Lower leg skin (tissue), 4 donors: Measurements from ENCODE around the gene CNDP2. TPM values are rescaled to one million over a fixed set of nuclear protein-coding genes. Genes with fewer than 3 reads are reported as not detected.

Experiments
- DNase-seq, 2 donors: peaks; one replicate each; pipeline ENCODE4 v3.0.0-alpha.2; 2019; ENCODE audit warnings: low spot score in 2 of 2
- H3K4me3 ChIP-seq: fragments of 200-600 bp; sonication (generic); 2 replicates; pipeline ENCODE4 v1.5.1; 2017; ENCODE audit warnings: mild to moderate bottlenecking, low read depth; ENCODE audit not compliant: poor library complexity, severe bottlenecking
- POLR2A ChIP-seq, 2 donors: fragments of 450-650 bp; IDR thresholded peaks; one replicate each; pipeline ENCODE4 v1.6.1; 2016 to 2017; ENCODE audit warnings: antibody characterized with exemption in 2 of 2, mild to moderate bottlenecking in 1 of 2, moderate library complexity in 1 of 2
- WGBS, 2 donors: methylation state at CpG; one replicate each; pipeline ENCODE4 v1.1.5; 2018; 5-methylcytosine and 5-hydroxymethylcytosine counted together
- intact Hi-C: fragments of 100-400 bp; cut with DNase I; formaldehyde crosslinking; loops from one replicate; pipeline ENCODE4 v1.15.0; 2023; ENCODE audit warnings: low total_unique reads
- total RNA-seq, 4 donors: library from RNA; depleted of rRNA; stranded (reverse); fragments of >200 nt; gene quantifications; one replicate each; pipeline ENCODE4 v1.1.0, GENCODE V29; 2016
- TF ChIP-seq, protein P1 (sequence below), 3 donors: fragments of 450-650 bp; IDR thresholded peaks; one replicate each; pipeline ENCODE4 v1.5.1; 2016; ENCODE audit warnings: antibody characterized with exemption in 3 of 3, mild to moderate bottlenecking in 3 of 3, moderate library complexity in 2 of 3

Gene CNDP2
- total RNA-seq, 4 donors from 2014 or later = 56.0 to 78.2 (median 73.0) TPM

DNA sequence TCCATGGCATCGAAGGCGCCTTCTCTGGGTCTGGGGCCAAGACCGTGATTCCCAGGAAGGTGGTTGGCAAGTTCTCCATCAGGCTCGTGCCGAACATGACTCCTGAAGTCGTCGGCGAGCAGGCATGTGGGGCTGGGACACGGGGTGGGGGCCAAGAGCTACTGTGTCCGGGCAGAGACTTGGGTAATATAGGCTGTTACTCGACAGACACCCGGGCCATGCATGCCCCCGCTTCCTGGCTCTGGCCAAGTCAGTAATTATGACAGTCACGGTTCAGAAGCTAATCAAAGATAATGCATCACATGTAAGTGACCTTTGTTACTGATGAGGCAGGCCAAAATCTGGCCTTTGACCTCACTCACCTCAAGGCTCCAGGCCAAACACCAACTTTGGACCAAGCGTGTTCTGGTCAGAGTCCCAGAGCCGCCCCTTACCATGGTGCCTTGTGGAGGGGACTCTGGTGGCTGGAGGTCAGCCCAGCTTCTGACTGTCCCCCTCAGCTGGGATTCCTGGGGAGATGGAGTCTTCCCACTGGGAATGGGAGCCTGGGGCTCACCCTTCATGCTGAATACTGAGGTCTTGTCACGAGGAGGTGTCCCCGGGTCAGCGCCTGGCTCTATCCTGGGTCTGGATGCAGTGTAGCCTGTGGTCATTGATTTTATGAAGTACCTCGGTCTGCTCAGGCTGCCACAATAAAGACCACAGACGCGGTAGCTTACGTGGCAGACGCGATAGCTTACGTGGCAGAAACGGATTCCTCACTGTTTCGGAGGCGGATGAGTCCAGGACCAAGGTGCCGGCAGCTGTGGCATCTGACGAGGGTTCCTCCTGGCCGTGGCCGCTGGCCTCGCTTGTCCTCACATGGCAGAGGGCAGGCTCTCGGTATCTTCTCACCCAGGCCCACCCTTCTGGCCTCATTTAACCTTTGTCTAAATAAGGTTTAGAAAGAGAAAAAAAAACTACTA is 20.4 kb downstream of the CNDP2 start:
- 95% methylated on average over 34 to 35 of the region's 35 CpGs for WGBS, 2 donors
- intact Hi-C loops = no loop called here
- no peak for TF ChIP-seq POLR2A (IDR thresholded peaks at IDR 0.05)
- TF ChIP-seq, protein P1, sequence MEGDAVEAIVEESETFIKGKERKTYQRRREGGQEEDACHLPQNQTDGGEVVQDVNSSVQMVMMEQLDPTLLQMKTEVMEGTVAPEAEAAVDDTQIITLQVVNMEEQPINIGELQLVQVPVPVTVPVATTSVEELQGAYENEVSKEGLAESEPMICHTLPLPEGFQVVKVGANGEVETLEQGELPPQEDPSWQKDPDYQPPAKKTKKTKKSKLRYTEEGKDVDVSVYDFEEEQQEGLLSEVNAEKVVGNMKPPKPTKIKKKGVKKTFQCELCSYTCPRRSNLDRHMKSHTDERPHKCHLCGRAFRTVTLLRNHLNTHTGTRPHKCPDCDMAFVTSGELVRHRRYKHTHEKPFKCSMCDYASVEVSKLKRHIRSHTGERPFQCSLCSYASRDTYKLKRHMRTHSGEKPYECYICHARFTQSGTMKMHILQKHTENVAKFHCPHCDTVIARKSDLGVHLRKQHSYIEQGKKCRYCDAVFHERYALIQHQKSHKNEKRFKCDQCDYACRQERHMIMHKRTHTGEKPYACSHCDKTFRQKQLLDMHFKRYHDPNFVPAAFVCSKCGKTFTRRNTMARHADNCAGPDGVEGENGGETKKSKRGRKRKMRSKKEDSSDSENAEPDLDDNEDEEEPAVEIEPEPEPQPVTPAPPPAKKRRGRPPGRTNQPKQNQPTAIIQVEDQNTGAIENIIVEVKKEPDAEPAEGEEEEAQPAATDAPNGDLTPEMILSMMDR (IDR thresholded peaks at IDR 0.05) = no peak
- DNase-seq = peak in 1 of 2 donors; percentile 76
- H3K4me3 ChIP-seq = no peak overlapping the region

- no peak for TF ChIP-seq POLR2A (IDR thresholded peaks at IDR 0.05)
- TF ChIP-seq, protein P1 (IDR thresholded peaks at IDR 0.05) = no peak
- peak in 1 of 2 donors; percentile 45 for DNase-seq
- intact Hi-C loops = no loop called here
- H3K4me3 ChIP-seq = no peak overlapping the region
- WGBS, 2 donors = 90 to 92% methylated on average over 15 of the region's 15 CpGs
These were observed 21.1 kb downstream of the CNDP2 start for GRCh38 chr18:74517236-74517630.

- peak in 1 of 2 donors; percentile 79 for DNase-seq
- intact Hi-C loops = no loop called here
- 83 to 85% methylated on average over 31 to 32 of the region's 32 CpGs for WGBS, 2 donors
- no peak for TF ChIP-seq POLR2A (IDR thresholded peaks at IDR 0.05)
- TF ChIP-seq, protein P1 (IDR thresholded peaks at IDR 0.05) = no peak
- H3K4me3 ChIP-seq = no peak overlapping the region
These were observed 22.5 kb downstream of the CNDP2 start for GRCh38 chr18:74518456-74519295.

DNA sequence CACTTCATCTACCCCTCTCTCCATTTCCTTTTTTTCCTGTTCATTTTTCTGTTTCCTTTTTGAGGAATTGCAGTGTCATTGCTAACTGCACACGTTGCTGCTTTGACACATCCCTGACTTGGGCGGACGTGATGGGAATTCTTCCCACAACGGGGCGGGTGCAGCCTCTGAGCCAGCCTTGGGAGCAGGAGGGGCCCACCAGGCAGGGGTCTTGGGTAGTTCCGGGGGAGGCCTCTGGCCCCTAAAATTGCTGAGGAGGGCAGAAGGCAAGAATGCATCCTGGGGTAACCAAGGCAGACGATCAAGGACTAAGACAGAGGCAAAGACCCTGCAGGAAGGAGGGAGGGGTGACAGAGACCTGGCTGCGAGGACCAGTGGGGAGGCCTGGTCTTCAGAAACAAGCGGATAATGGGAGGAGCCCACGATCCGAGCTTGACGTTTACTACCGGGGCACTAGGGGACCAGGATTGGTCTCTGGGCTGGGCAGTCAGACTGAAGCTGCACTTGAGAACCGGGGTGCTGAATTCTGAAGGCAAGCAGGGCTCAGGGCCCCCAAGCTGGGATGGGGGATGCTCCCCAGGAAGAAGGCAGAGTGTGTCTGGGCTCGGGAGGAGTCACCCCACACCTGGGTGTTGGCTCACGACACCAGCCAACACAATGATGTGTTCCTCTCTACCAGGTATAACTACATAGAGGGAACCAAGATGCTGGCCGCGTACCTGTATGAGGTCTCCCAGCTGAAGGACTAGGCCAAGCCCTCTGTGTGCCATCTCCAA is 23.3 kb downstream of the CNDP2 start:
- intact Hi-C loops = no loop called here
- no peak overlapping the region for H3K4me3 ChIP-seq
- peak in 1 of 2 donors; percentile 63 for DNase-seq
- TF ChIP-seq POLR2A (IDR thresholded peaks at IDR 0.05) = no peak
- 89% methylated on average over 15 to 18 of the region's 18 CpGs for WGBS, 2 donors

- DNase-seq = peak in 1 of 2 donors; percentile 60
- TF ChIP-seq, protein P1 (IDR thresholded peaks at IDR 0.05) = no peak
- TF ChIP-seq POLR2A (IDR thresholded peaks at IDR 0.05) = no peak
- 89 to 91% methylated on average over 14 of the region's 14 CpGs for WGBS, 2 donors
- intact Hi-C loops = no loop called here
- no peak overlapping the region for H3K4me3 ChIP-seq
These were observed 24.1 kb downstream of the CNDP2 start for GRCh38 chr18:74520096-74520833.
